GM13977 (cell line): ENCODE measurements around the gene BRSK1.
A peak's percentile ranks its signal among the peaks of the same experiment; 100 is the strongest.

Experiments used
- DNase-seq: peaks from one replicate; pipeline ENCODE4 v3.0.0; 2012; ENCODE audit warnings: low spot score
- CTCF ChIP-seq: IDR thresholded peaks from 2 replicates; pipeline ENCODE4 v1.5.1; 2012; ENCODE audit warnings: mild to moderate bottlenecking, control low read depth; ENCODE audit not compliant: insufficient read depth; ENCODE audit errors: extremely low read depth, missing control alignments
- in situ Hi-C: fragments of 300-500 bp; cut with MboI; formaldehyde crosslinking; loops from one replicate; pipeline ENCODE4 v1.12.0; 2022; ENCODE audit warnings: low sequenced_read_pairs, low pct_unique_long_range_greater_than_20kb, mixed read lengths, inconsistent platforms; ENCODE audit not compliant: unreplicated experiment

The BRSK1 gene

GRCh38 chr19:55303477-55303876 is 19.7 kb downstream of the BRSK1 start:
- TF ChIP-seq CTCF, result no peak
- in situ Hi-C loops, result no loop called here
- no peak for DNase-seq

- in situ Hi-C loops, result no loop called here
- TF ChIP-seq CTCF, result no peak
- DNase-seq, result peak; percentile 61
Observed at GRCh38 chr19:55304279-55304978, 20.6 kb downstream of the BRSK1 start.

- DNase-seq, result no peak
- TF ChIP-seq CTCF, result no peak
- in situ Hi-C loops, result no loop called here
Observed at GRCh38 chr19:55304980-55305379, 21.2 kb downstream of the BRSK1 start.

GRCh38 chr19:55305491-55305890 is 21.7 kb downstream of the BRSK1 start:
- in situ Hi-C loops, result no loop called here
- DNase-seq, result peak; percentile 86
- no peak for TF ChIP-seq CTCF

- in situ Hi-C loops, result no loop called here
- no peak for TF ChIP-seq CTCF
- no peak for DNase-seq
Observed at GRCh38 chr19:55305983-55306562, 22.3 kb downstream of the BRSK1 start.

GRCh38 chr19:55306712-55307111 is 22.9 kb downstream of the BRSK1 start:
- DNase-seq, result no peak
- no peak for TF ChIP-seq CTCF
- in situ Hi-C loops, result no loop called here
